SK-N-SH (cell line): ENCODE measurements around the gene CACNA2D3. TPM values are rescaled to one million over a fixed set of nuclear protein-coding genes. Genes with fewer than 3 reads are reported as not detected.

ENCODE experiments used
- CTCF ChIA-PET: fragments of 300-600, 350-600 bp; formaldehyde crosslinking; extraction: SDS; loops from one replicate; lab custom pipeline; 2021; lab: Yijun Ruan, JAX
- POLR2A ChIA-PET: fragments of 350-600 bp; sonication (Branson Sonifier 250); formaldehyde crosslinking; extraction: SDS; loops from one replicate; lab custom pipeline; 2020; ENCODE audit warnings: antibody characterized with exemption, inconsistent platforms; lab: Yijun Ruan, JAX
- DNase-seq: peaks from one replicate; pipeline ENCODE4 v3.0.0; 2012
- H2AFZ ChIP-seq: fragments of 200-600 bp; sonication (generic); 2 replicates; pipeline ENCODE4 v1.8.1; 2016; ENCODE audit warnings: antibody characterized with exemption, mild to moderate bottlenecking, low read depth
- H3F3A ChIP-seq: fragments of 200-600 bp; sonication (generic); replicated peaks from 2 replicates; pipeline ENCODE3; 2016; ENCODE audit warnings: antibody characterized with exemption, mild to moderate bottlenecking; ENCODE audit not compliant: insufficient read depth
- H3K27ac ChIP-seq, 2 experiments: fragments of 200-500 bp in 1 of 2; fragments of 200-600 bp in 1 of 2; sonication (Bioruptor generic) in 1 of 2; sonication (generic), shearing (Covaris generic) in 1 of 2; 2 replicates each; pipeline versions ENCODE4 v1.5.1 to v1.6.1; 2014 to 2016; ENCODE audit warnings: low read depth in 2 of 2, inconsistent platforms in 1 of 2, low read length in 1 of 2, mild to moderate bottlenecking in 1 of 2, mixed read lengths in 1 of 2
- H3K27me3 ChIP-seq: fragments of 200-600 bp; sonication (generic), shearing (Covaris generic); 2 replicates; pipeline ENCODE4 v1.6.1; 2016; ENCODE audit warnings: mixed run types; ENCODE audit not compliant: insufficient read depth
- H3K36me3 ChIP-seq, 2 experiments: fragments of 200-500 bp in 1 of 2; fragments of 200-600 bp in 1 of 2; sonication (Bioruptor generic) in 1 of 2; sonication (generic) in 1 of 2; replicated peaks in 1 of 2; 2 replicates each; pipeline versions ENCODE3 to v1.5.1; 2014 to 2016; ENCODE audit warnings: low read length in 1 of 2, mild to moderate bottlenecking in 1 of 2; ENCODE audit not compliant: insufficient read depth in 2 of 2, control insufficient read depth in 1 of 2
- H3K4me1 ChIP-seq, 2 experiments: fragments of 200-500 bp in 1 of 2; fragments of 200-600 bp in 1 of 2; sonication (Bioruptor generic) in 1 of 2; sonication (generic), shearing (Covaris generic) in 1 of 2; 2 replicates each; pipeline versions ENCODE4 v1.5.1 to v1.6.1; 2014 to 2016; ENCODE audit warnings: low read depth in 1 of 2, low read length in 1 of 2, mixed run types in 1 of 2; ENCODE audit not compliant: insufficient read depth in 2 of 2, control insufficient read depth in 1 of 2
- H3K4me2 ChIP-seq: fragments of 200-600 bp; sonication (generic), shearing (Covaris generic); 2 replicates; pipeline ENCODE4 v1.6.1; 2017; ENCODE audit warnings: mixed run types
- H3K4me3 ChIP-seq, 2 experiments: fragments of 200-500 bp in 1 of 2; fragments of 200-600 bp in 1 of 2; sonication (Bioruptor generic) in 1 of 2; sonication (generic), shearing (Covaris generic) in 1 of 2; 2 replicates each; pipeline versions ENCODE4 v1.5.1 to v1.8.1; 2014 to 2016; ENCODE audit warnings: low read depth in 2 of 2, inconsistent platforms in 1 of 2, low read length in 1 of 2, mild to moderate bottlenecking in 1 of 2, mixed read lengths in 1 of 2, moderate library complexity in 1 of 2
- H3K79me2 ChIP-seq: fragments of 200-600 bp; sonication (generic); 2 replicates; pipeline ENCODE4 v1.8.1; 2017; ENCODE audit warnings: mild to moderate bottlenecking; ENCODE audit not compliant: insufficient read depth
- H3K9ac ChIP-seq: fragments of 200-600 bp; sonication (generic); 2 replicates; pipeline ENCODE4 v1.6.1; 2017; ENCODE audit warnings: mixed run types
- H3K9me2 ChIP-seq: fragments of 200-600 bp; sonication (generic); 2 replicates; pipeline ENCODE4 v1.6.1; 2017; ENCODE audit warnings: mixed run types
- H3K9me3 ChIP-seq: fragments of 200-600 bp; sonication (generic); 2 replicates; pipeline ENCODE4 v1.6.1; 2017; ENCODE audit warnings: mixed run types, mild to moderate bottlenecking, moderate library complexity
- H4K20me1 ChIP-seq: fragments of 200-600 bp; sonication (generic); 2 replicates; pipeline ENCODE4 v1.6.1; 2017; ENCODE audit warnings: mild to moderate bottlenecking, mixed run types; ENCODE audit not compliant: insufficient read depth
- ELF1 ChIP-seq: IDR thresholded peaks from 2 replicates; pipeline ENCODE4 v1.4.0; 2012
- EZH2phosphoT487 ChIP-seq: fragments of 200-600 bp; sonication (generic); IDR thresholded peaks from 2 replicates; pipeline ENCODE4 v1.6.1; 2017; ENCODE audit warnings: low read depth, mixed run types, mild to moderate bottlenecking, antibody characterized with exemption, moderate library complexity, borderline replicate concordance
- GABPA ChIP-seq: IDR thresholded peaks from 2 replicates; pipeline ENCODE4 v1.4.0; 2012; ENCODE audit warnings: low read depth, mild to moderate bottlenecking
- MEF2A ChIP-seq: IDR thresholded peaks from 2 replicates; pipeline ENCODE4 v1.4.0; 2012; ENCODE audit warnings: low read depth, borderline replicate concordance
- NFIC ChIP-seq: IDR thresholded peaks from 2 replicates; pipeline ENCODE4 v1.4.0; 2012; ENCODE audit warnings: borderline replicate concordance
- RFX5 ChIP-seq: IDR thresholded peaks from 2 replicates; pipeline ENCODE4 v1.6.1; 2012; ENCODE audit warnings: mild to moderate bottlenecking, improper control_type of control experiment, low read length
- RXRA ChIP-seq: IDR thresholded peaks from 2 replicates; pipeline ENCODE4 v1.4.0; 2012; ENCODE audit warnings: low read depth, mild to moderate bottlenecking, borderline replicate concordance
- SIN3A ChIP-seq: IDR thresholded peaks from 2 replicates; pipeline ENCODE4 v1.6.1; 2012; ENCODE audit warnings: low read depth, mild to moderate bottlenecking, low read length, moderate library complexity, borderline replicate concordance
- SMC3 ChIP-seq: IDR thresholded peaks from 2 replicates; pipeline ENCODE4 v1.6.1; 2012; ENCODE audit warnings: low read depth, low read length, improper control_type of control experiment
- TEAD4 ChIP-seq: IDR thresholded peaks from 2 replicates; pipeline ENCODE4 v1.4.0; 2012; ENCODE audit warnings: mild to moderate bottlenecking, borderline replicate concordance; ENCODE audit not compliant: insufficient read depth
- WGBS: methylation state at CpG from one replicate; pipeline ENCODE4 v1.1.6; 2017; ENCODE audit warnings: low lambda C conversion rate; 5-methylcytosine and 5-hydroxymethylcytosine counted together
- polyA plus RNA-seq, 3 experiments: library from polyadenylated mRNA; depleted of rRNA; stranded (reverse); fragments of >200 nt; gene quantifications; 2 replicates each; pipeline ENCODE4 v1.2.3, GENCODE V29; 2012
- TF ChIP-seq, protein P1 (sequence below): fragments of 200-600 bp; sonication (generic); IDR thresholded peaks from 2 replicates; pipeline ENCODE4 v1.6.1; 2017; ENCODE audit warnings: antibody characterized with exemption, mild to moderate bottlenecking, moderate library complexity
- TF ChIP-seq, protein P2 (sequence below): IDR thresholded peaks from 2 replicates; pipeline ENCODE4; 2012
- TF ChIP-seq, protein P3 (sequence below): IDR thresholded peaks from 2 replicates; pipeline ENCODE4 v1.6.1; 2012; ENCODE audit warnings: mild to moderate bottlenecking, low read depth, low read length, moderate library complexity

The CACNA2D3 gene
- polyA plus RNA-seq, 1 of the 3 experiments (the other 2 are of a cell fraction): 0.15 TPM

DNA sequence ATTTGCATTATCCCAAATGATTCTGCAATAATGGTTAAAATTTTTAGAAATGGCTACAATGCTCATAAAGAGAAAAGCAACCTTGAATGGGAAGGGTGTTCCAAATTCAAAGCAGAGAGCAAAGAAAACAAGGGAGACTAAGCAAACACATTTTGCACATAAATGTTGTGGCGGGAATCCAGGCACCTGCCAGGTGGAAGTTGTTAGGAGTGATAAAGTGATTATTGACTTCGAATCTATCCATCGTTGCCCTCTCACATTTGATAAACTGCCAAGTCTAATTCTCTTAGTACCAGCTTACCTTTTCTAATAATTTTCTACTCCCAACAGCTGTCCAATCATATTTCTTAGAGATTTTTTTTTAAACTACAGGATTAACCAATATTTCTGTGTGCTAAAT, 244.5 kb downstream of the CACNA2D3 start:
- DNase-seq: no peak
- Histone ChIP-seq H3K27me3 (no peaks in the 10 kb centered on the region), H2AFZ (no peak overlapping the region), H3K36me3 (no peaks in the 10 kb centered on the region), H3K4me1 (peaks cover 0 to 2% of the 10 kb centered on the region in 2 experiments; a peak in 2 of 4 replicates), H3K9me2 (no peaks in the 10 kb centered on the region), H3K9me3 (no peaks in the 10 kb centered on the region), H3K27ac (no peak overlapping the region), H3K79me2 (no peaks in the 10 kb centered on the region), H3K4me3 (no peak overlapping the region), H4K20me1 (no peaks in the 10 kb centered on the region), H3K4me2 (no peak overlapping the region), H3F3A (no peaks in the 10 kb centered on the region), H3K9ac (no peak overlapping the region)
- POLR2A ChIA-PET: no interaction called here
- no peak for TF ChIP-seq EZH2phosphoT487
- no peak for TF ChIP-seq TEAD4
- TF ChIP-seq, protein P1, sequence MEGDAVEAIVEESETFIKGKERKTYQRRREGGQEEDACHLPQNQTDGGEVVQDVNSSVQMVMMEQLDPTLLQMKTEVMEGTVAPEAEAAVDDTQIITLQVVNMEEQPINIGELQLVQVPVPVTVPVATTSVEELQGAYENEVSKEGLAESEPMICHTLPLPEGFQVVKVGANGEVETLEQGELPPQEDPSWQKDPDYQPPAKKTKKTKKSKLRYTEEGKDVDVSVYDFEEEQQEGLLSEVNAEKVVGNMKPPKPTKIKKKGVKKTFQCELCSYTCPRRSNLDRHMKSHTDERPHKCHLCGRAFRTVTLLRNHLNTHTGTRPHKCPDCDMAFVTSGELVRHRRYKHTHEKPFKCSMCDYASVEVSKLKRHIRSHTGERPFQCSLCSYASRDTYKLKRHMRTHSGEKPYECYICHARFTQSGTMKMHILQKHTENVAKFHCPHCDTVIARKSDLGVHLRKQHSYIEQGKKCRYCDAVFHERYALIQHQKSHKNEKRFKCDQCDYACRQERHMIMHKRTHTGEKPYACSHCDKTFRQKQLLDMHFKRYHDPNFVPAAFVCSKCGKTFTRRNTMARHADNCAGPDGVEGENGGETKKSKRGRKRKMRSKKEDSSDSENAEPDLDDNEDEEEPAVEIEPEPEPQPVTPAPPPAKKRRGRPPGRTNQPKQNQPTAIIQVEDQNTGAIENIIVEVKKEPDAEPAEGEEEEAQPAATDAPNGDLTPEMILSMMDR: no peak
- TF ChIP-seq NFIC: no peak
- no peak for TF ChIP-seq RFX5
- TF ChIP-seq SIN3A: no peak
- TF ChIP-seq ELF1: no peak
- TF ChIP-seq, protein P2, sequence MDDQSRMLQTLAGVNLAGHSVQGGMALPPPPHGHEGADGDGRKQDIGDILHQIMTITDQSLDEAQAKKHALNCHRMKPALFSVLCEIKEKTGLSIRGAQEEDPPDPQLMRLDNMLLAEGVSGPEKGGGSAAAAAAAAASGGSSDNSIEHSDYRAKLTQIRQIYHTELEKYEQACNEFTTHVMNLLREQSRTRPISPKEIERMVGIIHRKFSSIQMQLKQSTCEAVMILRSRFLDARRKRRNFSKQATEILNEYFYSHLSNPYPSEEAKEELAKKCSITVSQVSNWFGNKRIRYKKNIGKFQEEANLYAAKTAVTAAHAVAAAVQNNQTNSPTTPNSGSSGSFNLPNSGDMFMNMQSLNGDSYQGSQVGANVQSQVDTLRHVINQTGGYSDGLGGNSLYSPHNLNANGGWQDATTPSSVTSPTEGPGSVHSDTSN: no peak
- TF ChIP-seq RXRA: no peak
- TF ChIP-seq, protein P3, sequence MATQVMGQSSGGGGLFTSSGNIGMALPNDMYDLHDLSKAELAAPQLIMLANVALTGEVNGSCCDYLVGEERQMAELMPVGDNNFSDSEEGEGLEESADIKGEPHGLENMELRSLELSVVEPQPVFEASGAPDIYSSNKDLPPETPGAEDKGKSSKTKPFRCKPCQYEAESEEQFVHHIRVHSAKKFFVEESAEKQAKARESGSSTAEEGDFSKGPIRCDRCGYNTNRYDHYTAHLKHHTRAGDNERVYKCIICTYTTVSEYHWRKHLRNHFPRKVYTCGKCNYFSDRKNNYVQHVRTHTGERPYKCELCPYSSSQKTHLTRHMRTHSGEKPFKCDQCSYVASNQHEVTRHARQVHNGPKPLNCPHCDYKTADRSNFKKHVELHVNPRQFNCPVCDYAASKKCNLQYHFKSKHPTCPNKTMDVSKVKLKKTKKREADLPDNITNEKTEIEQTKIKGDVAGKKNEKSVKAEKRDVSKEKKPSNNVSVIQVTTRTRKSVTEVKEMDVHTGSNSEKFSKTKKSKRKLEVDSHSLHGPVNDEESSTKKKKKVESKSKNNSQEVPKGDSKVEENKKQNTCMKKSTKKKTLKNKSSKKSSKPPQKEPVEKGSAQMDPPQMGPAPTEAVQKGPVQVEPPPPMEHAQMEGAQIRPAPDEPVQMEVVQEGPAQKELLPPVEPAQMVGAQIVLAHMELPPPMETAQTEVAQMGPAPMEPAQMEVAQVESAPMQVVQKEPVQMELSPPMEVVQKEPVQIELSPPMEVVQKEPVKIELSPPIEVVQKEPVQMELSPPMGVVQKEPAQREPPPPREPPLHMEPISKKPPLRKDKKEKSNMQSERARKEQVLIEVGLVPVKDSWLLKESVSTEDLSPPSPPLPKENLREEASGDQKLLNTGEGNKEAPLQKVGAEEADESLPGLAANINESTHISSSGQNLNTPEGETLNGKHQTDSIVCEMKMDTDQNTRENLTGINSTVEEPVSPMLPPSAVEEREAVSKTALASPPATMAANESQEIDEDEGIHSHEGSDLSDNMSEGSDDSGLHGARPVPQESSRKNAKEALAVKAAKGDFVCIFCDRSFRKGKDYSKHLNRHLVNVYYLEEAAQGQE: no peak
- no peak for TF ChIP-seq GABPA
- no peak for TF ChIP-seq SMC3
- no peak for TF ChIP-seq MEF2A
- WGBS: 11% methylated on average over 3 of the region's 3 CpGs
- CTCF ChIA-PET: interaction anchor here (1.7 to 3.4 kb wide), 2 partner anchors 220 to 428 kb away, joined by 7 to 9 read pairs; no protein-coding TSS in a partner anchor
